K562 (cell line): ENCODE data around the gene NFRKB. TPM values are rescaled to one million over a fixed set of nuclear protein-coding genes. Genes with fewer than 3 reads are reported as not detected.
A peak's percentile ranks its signal among the peaks of the same experiment; 100 is the strongest.

Experiments
- CBFA2T3 ChIP-seq: fragments of 450-650 bp; IDR thresholded peaks from 2 replicates; pipeline ENCODE4 v1.6.1; 2017
- CHD4 ChIP-seq: fragments of 200-600 bp; sonication (generic); IDR thresholded peaks from 3 replicates; pipeline ENCODE4 v1.6.1; 2012; ENCODE audit warnings: low read depth, mild to moderate bottlenecking, mixed read lengths, low read length, inconsistent platforms; ENCODE audit not compliant: insufficient read depth, insufficient replicate concordance, poor library complexity, severe bottlenecking
- CTBP1 ChIP-seq: fragments of 450-650 bp; IDR thresholded peaks from 2 replicates; pipeline ENCODE4 v1.6.1; 2016; ENCODE audit warnings: borderline replicate concordance
- HDAC2 ChIP-seq: fragments of 450-650 bp; IDR thresholded peaks from 2 replicates; pipeline ENCODE4 v1.6.1; 2016; ENCODE audit warnings: mild to moderate bottlenecking
- MIER1 ChIP-seq: fragments of 450-650 bp; IDR thresholded peaks from 2 replicates; pipeline ENCODE4 v1.6.1; 2016; ENCODE audit warnings: antibody characterized with exemption, mild to moderate bottlenecking, low read depth
- STAG1 ChIP-seq: sonication (generic); formaldehyde crosslinking; IDR thresholded peaks from 2 replicates; pipeline ENCODE4 v1.5.0; 2020; ENCODE audit warnings: missing genetic modification reagents, borderline replicate concordance
- ZNF217 ChIP-seq: sonication (generic); formaldehyde crosslinking; IDR thresholded peaks from 2 replicates; pipeline ENCODE4 v1.8.0; 2022; ENCODE audit warnings: mild to moderate bottlenecking, missing genetic modification reagents
- polyA plus RNA-seq, 8 experiments: library from polyadenylated mRNA; depleted of rRNA in 4 of 8; stranded (reverse) in 5 of 8; unstranded in 3 of 8; fragments of >200 nt; fragmentation: Nextera tagmentation in 2 of 8; fragmentation: Illumina TruSeq in 1 of 8; extraction: Ambion mirVana in 2 of 8; extraction: Trizol in 1 of 8; gene quantifications; 2 replicates each; pipeline versions ENCODE4 v1.2.1 to v1.2.3, GENCODE V29; 2011 to 2014; ENCODE audit warnings: inconsistent platforms in 1 of 8, missing spikeins in 1 of 8
- total RNA-seq, 7 experiments: library from RNA; depleted of rRNA in 6 of 7; stranded (reverse); fragments of >200 nt in 6 of 7; fragmentation: Illumina TruSeq in 2 of 7; extraction: Trizol in 2 of 7; gene quantifications; 2 replicates each; pipeline versions ENCODE4 v1.2.1 to v1.2.3, GENCODE V29; 2011 to 2021; ENCODE audit warnings: low replicate concordance in 1 of 7
- TF ChIP-seq, protein P1 (sequence below), 3 experiments: IDR thresholded peaks in 2 of 3; conservative IDR thresholded peaks in 1 of 3; 2 replicates each; pipeline ENCODE4 v1.5.1; 2011 to 2012; ENCODE audit warnings: low read length in 3 of 3, mild to moderate bottlenecking in 3 of 3, control low read depth in 2 of 3, improper control_type of control experiment in 1 of 3, inconsistent platforms in 1 of 3, low read depth in 1 of 3, mixed read lengths in 1 of 3, moderate library complexity in 1 of 3; ENCODE audit not compliant: insufficient read depth in 2 of 3
- TF ChIP-seq, protein P2 (sequence below): fragments of 450-650 bp; IDR thresholded peaks from 2 replicates; pipeline ENCODE4 v1.7.1; 2018; ENCODE audit warnings: mild to moderate bottlenecking, low read depth; ENCODE audit not compliant: partially characterized antibody
- TF ChIP-seq, protein P3 (sequence below): fragments of 450-650 bp; formaldehyde crosslinking; IDR thresholded peaks from 2 replicates; pipeline ENCODE4 v1.4.0; 2022; ENCODE audit warnings: mild to moderate bottlenecking, moderate library complexity
- TF ChIP-seq, protein P4 (sequence below): fragments of 250-450 bp; sonication (Bioruptor Pico); IDR thresholded peaks from 2 replicates; pipeline ENCODE4 v1.8.0; 2021; ENCODE audit warnings: moderate library complexity, mild to moderate bottlenecking, inconsistent platforms
- TF ChIP-seq, protein P5 (sequence below): fragments of 450-650 bp; IDR thresholded peaks from 2 replicates; pipeline ENCODE4 v1.6.1; 2016; ENCODE audit warnings: antibody characterized with exemption
- TF ChIP-seq, protein P6 (sequence below): fragments of 450-650 bp; IDR thresholded peaks from 2 replicates; pipeline ENCODE4 v1.6.1; 2016; ENCODE audit warnings: borderline replicate concordance
- TF ChIP-seq, protein P7 (sequence below): IDR thresholded peaks from 2 replicates; pipeline ENCODE4 v1.6.1; 2011; ENCODE audit warnings: borderline replicate concordance, low read depth, mild to moderate bottlenecking, moderate library complexity, low read length; ENCODE audit not compliant: insufficient read depth, poor library complexity, severe bottlenecking

Gene NFRKB
- total and polyA plus RNA-seq, 9 of the 15 experiments (the other 6 are each of a cell fraction or from before 2014, with no cell fraction given) = 7.1 to 42.6 (median 23.9) TPM

DNA sequence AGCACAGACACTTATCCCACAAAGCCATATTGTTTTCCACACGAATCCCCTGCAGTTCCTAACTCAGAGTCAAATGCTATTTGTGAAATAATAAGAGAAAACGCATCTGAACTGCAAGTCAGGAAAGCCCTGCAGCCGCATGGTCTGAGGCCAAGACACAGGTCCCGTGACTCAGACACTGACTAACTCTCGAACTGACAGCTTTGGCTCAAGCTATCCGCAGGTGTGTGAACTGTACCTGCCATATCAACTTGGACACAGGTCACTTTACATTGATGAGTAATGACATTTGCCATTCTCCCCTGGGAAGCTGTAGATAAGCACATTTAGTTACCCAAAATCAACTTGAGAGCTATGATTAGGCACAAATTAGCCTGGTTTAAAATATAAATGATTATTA, 34.9 kb upstream of the NFRKB start (continued):
- TF ChIP-seq, protein P1, sequence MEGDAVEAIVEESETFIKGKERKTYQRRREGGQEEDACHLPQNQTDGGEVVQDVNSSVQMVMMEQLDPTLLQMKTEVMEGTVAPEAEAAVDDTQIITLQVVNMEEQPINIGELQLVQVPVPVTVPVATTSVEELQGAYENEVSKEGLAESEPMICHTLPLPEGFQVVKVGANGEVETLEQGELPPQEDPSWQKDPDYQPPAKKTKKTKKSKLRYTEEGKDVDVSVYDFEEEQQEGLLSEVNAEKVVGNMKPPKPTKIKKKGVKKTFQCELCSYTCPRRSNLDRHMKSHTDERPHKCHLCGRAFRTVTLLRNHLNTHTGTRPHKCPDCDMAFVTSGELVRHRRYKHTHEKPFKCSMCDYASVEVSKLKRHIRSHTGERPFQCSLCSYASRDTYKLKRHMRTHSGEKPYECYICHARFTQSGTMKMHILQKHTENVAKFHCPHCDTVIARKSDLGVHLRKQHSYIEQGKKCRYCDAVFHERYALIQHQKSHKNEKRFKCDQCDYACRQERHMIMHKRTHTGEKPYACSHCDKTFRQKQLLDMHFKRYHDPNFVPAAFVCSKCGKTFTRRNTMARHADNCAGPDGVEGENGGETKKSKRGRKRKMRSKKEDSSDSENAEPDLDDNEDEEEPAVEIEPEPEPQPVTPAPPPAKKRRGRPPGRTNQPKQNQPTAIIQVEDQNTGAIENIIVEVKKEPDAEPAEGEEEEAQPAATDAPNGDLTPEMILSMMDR (IDR thresholded peaks at IDR 0.05 in 2 of 3, conservative IDR thresholded peaks at IDR 0.05 in 1 of 3; ENCODE audit: insufficient read depth in 2 of 3, low read depth in 1 of 3, low read length in 3 of 3) = no peak
- TF ChIP-seq MIER1 = no peak
- TF ChIP-seq, protein P2, sequence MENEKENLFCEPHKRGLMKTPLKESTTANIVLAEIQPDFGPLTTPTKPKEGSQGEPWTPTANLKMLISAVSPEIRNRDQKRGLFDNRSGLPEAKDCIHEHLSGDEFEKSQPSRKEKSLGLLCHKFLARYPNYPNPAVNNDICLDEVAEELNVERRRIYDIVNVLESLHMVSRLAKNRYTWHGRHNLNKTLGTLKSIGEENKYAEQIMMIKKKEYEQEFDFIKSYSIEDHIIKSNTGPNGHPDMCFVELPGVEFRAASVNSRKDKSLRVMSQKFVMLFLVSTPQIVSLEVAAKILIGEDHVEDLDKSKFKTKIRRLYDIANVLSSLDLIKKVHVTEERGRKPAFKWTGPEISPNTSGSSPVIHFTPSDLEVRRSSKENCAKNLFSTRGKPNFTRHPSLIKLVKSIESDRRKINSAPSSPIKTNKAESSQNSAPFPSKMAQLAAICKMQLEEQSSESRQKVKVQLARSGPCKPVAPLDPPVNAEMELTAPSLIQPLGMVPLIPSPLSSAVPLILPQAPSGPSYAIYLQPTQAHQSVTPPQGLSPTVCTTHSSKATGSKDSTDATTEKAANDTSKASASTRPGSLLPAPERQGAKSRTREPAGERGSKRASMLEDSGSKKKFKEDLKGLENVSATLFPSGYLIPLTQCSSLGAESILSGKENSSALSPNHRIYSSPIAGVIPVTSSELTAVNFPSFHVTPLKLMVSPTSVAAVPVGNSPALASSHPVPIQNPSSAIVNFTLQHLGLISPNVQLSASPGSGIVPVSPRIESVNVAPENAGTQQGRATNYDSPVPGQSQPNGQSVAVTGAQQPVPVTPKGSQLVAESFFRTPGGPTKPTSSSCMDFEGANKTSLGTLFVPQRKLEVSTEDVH = no peak
- TF ChIP-seq, protein P3, sequence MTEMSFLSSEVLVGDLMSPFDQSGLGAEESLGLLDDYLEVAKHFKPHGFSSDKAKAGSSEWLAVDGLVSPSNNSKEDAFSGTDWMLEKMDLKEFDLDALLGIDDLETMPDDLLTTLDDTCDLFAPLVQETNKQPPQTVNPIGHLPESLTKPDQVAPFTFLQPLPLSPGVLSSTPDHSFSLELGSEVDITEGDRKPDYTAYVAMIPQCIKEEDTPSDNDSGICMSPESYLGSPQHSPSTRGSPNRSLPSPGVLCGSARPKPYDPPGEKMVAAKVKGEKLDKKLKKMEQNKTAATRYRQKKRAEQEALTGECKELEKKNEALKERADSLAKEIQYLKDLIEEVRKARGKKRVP (CRISPR knock-in tag) = no peak
- no peak for TF ChIP-seq ZNF217
- TF ChIP-seq, protein P4, sequence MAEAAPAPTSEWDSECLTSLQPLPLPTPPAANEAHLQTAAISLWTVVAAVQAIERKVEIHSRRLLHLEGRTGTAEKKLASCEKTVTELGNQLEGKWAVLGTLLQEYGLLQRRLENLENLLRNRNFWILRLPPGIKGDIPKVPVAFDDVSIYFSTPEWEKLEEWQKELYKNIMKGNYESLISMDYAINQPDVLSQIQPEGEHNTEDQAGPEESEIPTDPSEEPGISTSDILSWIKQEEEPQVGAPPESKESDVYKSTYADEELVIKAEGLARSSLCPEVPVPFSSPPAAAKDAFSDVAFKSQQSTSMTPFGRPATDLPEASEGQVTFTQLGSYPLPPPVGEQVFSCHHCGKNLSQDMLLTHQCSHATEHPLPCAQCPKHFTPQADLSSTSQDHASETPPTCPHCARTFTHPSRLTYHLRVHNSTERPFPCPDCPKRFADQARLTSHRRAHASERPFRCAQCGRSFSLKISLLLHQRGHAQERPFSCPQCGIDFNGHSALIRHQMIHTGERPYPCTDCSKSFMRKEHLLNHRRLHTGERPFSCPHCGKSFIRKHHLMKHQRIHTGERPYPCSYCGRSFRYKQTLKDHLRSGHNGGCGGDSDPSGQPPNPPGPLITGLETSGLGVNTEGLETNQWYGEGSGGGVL = no peak
- TF ChIP-seq, protein P5, sequence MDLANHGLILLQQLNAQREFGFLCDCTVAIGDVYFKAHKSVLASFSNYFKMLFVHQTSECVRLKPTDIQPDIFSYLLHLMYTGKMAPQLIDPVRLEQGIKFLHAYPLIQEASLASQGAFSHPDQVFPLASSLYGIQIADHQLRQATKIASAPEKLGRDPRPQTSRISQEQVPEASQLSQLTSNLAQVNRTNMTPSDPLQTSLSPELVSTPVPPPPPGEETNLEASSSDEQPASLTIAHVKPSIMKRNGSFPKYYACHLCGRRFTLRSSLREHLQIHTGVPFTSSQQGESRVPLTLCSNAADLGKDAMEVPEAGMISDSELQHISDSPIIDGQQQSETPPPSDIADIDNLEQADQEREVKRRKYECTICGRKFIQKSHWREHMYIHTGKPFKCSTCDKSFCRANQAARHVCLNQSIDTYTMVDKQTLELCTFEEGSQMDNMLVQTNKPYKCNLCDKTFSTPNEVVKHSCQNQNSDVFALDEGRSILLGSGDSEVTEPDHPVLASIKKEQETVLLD = no peak
- TF ChIP-seq HDAC2 = no peak
- 0 out of 2 replicates have a peak, but pooled peaks have one; percentile 41 for TF ChIP-seq CTBP1
- TF ChIP-seq CHD4 = no peak
- TF ChIP-seq, protein P6, sequence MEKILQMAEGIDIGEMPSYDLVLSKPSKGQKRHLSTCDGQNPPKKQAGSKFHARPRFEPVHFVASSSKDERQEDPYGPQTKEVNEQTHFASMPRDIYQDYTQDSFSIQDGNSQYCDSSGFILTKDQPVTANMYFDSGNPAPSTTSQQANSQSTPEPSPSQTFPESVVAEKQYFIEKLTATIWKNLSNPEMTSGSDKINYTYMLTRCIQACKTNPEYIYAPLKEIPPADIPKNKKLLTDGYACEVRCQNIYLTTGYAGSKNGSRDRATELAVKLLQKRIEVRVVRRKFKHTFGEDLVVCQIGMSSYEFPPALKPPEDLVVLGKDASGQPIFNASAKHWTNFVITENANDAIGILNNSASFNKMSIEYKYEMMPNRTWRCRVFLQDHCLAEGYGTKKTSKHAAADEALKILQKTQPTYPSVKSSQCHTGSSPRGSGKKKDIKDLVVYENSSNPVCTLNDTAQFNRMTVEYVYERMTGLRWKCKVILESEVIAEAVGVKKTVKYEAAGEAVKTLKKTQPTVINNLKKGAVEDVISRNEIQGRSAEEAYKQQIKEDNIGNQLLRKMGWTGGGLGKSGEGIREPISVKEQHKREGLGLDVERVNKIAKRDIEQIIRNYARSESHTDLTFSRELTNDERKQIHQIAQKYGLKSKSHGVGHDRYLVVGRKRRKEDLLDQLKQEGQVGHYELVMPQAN = no peak
- TF ChIP-seq STAG1 = no peak
- TF ChIP-seq, protein P7, sequence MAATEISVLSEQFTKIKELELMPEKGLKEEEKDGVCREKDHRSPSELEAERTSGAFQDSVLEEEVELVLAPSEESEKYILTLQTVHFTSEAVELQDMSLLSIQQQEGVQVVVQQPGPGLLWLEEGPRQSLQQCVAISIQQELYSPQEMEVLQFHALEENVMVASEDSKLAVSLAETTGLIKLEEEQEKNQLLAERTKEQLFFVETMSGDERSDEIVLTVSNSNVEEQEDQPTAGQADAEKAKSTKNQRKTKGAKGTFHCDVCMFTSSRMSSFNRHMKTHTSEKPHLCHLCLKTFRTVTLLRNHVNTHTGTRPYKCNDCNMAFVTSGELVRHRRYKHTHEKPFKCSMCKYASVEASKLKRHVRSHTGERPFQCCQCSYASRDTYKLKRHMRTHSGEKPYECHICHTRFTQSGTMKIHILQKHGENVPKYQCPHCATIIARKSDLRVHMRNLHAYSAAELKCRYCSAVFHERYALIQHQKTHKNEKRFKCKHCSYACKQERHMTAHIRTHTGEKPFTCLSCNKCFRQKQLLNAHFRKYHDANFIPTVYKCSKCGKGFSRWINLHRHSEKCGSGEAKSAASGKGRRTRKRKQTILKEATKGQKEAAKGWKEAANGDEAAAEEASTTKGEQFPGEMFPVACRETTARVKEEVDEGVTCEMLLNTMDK = no peak
- TF ChIP-seq CBFA2T3 = peak; percentile 81
